Spleen (tissue), 11 donors: ENCODE measurements around the gene SMAD7. TPM values are rescaled to one million over a fixed set of nuclear protein-coding genes. Genes with fewer than 3 reads are reported as not detected.

Source experiments
- DNase-seq: peaks from one replicate; pipeline ENCODE4 v3.0.0-alpha.2; 2020
- H3K27ac ChIP-seq, 8 donors: fragments of 200-600 bp; sonication (generic) in 7 of 8; 1 replicate in 4 of 8; 2 replicates in 4 of 8; pipeline versions ENCODE4 v1.5.0 to v1.8.0; 2016 to 2021; ENCODE audit warnings: inconsistent platforms in 4 of 8, mild to moderate bottlenecking in 4 of 8, moderate library complexity in 1 of 8
- H3K27me3 ChIP-seq, 7 donors: fragments of 200-600 bp; sonication (generic) in 6 of 7; replicated peaks in 1 of 7; 1 replicate in 4 of 7; 2 replicates in 3 of 7; pipeline versions ENCODE4 v1.5.0 to v1.8.0; 2016 to 2021; ENCODE audit warnings: inconsistent platforms in 3 of 7, mild to moderate bottlenecking in 1 of 7
- H3K36me3 ChIP-seq, 6 donors: fragments of 200-600 bp; sonication (generic) in 5 of 6; 1 replicate in 4 of 6; 2 replicates in 2 of 6; pipeline versions ENCODE4 v1.5.0 to v1.8.0; 2016 to 2021; ENCODE audit warnings: inconsistent platforms in 2 of 6
- H3K4me1 ChIP-seq, 6 donors: fragments of 200-600 bp; sonication (generic) in 5 of 6; 1 replicate in 3 of 6; 2 replicates in 3 of 6; pipeline versions ENCODE4 v1.5.0 to v1.8.0; 2016 to 2021; ENCODE audit warnings: inconsistent platforms in 3 of 6
- H3K4me3 ChIP-seq, 8 donors: fragments of 200-600 bp; sonication (generic) in 7 of 8; 1 replicate in 4 of 8; 2 replicates in 4 of 8; pipeline versions ENCODE4 v1.5.0 to v1.8.0; 2016 to 2021; ENCODE audit warnings: inconsistent platforms in 4 of 8, mild to moderate bottlenecking in 4 of 8, moderate library complexity in 2 of 8
- H3K9me3 ChIP-seq, 8 donors: fragments of 200-600 bp; sonication (generic) in 7 of 8; 1 replicate in 4 of 8; 2 replicates in 4 of 8; pipeline versions ENCODE4 v1.5.0 to v1.8.0; 2016 to 2021; ENCODE audit warnings: inconsistent platforms in 4 of 8
- POLR2A ChIP-seq, 3 donors: fragments of 450-650 bp; IDR thresholded peaks; one replicate each; pipeline ENCODE4 v1.5.1; 2017; ENCODE audit warnings: antibody characterized with exemption in 3 of 3, mild to moderate bottlenecking in 1 of 3
- POLR2AphosphoS5 ChIP-seq, 3 donors: sonication (generic); formaldehyde crosslinking; IDR thresholded peaks; one replicate each; pipeline ENCODE4 v1.5.1; 2017; ENCODE audit warnings: antibody characterized with exemption in 3 of 3
- WGBS, 5 donors: extraction: QIAGEN DNeasy Blood & Tissue Kit in 3 of 5; methylation state at CpG; one replicate each; pipeline versions ENCODE4 v1.1.5 to v1.1.7; 2013 to 2018; 5-methylcytosine and 5-hydroxymethylcytosine counted together
- intact Hi-C: fragments of 100-400 bp; cut with DNase I; formaldehyde crosslinking; loops from one replicate; pipeline ENCODE4 v1.15.0; 2023; ENCODE audit warnings: low total_unique reads
- polyA plus RNA-seq, 3 donors: library from polyadenylated mRNA; stranded (reverse); fragments of 200-250 nt; gene quantifications; one replicate each; pipeline ENCODE4 v1.2.1, GENCODE V29; 2013
- total RNA-seq, 7 donors: library from RNA; depleted of rRNA in 3 of 7; stranded (reverse); fragments of >200 nt in 3 of 7; fragmentation: NEBNext Ultra II Directional in 4 of 7; extraction: Animal tissue kit (Norgen Biotek cat#: 25700) in 4 of 7; gene quantifications; one replicate each; pipeline versions ENCODE4 v1.1.0 to v1.2.1, GENCODE V29; 2016 to 2021
- TF ChIP-seq, protein P1 (sequence below), 11 experiments: fragments of 200-600 bp in 7 of 11; fragments of 450-650 bp in 4 of 11; sonication (generic) in 4 of 11; IDR thresholded peaks in 8 of 11; conservative IDR thresholded peaks in 3 of 11; 1 replicate in 7 of 11; 2 replicates in 4 of 11; pipeline versions ENCODE4 v1.4.0 to v1.8.0; 2016 to 2021; ENCODE audit warnings: antibody characterized with exemption in 11 of 11, inconsistent platforms in 4 of 11, mild to moderate bottlenecking in 1 of 11
- donor health status: healthy with polysubstance abuse.
- donor health status: DM: no; HTN: no; CAD: no; lungs with moderate emphysema.
- donor health status: DM: no; HTN: no; CAD: no.
- donor health status: Bipolar disorder and iron deficiency.
- donor health status: healthy.
- donor health status: DM: no; HTN: no; CAD: no.
- donor health status: DM: yes; HTN: yes; CAD: no.

SMAD7 gene
- total and polyA plus RNA-seq, 10 donors: 2.5 to 21.2 (median 15.2) TPM

DNA sequence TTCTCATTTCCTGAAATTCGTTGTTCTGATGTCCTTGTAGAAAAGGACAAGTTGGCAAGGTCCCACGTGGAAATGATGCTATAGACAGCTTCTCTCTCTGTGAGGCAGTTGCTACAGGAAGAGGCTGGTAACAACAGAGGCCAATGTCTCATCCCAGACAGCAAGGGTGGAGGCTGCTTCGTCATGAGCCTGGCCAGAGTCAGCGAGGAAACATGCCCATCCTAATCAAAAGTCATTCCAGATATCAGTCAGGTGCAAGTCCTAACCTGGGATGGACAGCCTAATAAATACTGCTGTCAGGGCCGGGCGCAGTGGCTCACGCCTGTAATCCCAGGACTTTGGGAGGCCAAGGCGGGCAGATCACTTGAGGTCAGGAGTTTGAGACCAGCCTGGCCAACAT, 6.4 kb upstream of the SMAD7 start:
- peak; percentile 51 for DNase-seq
- H3K4me3 ChIP-seq: no peak overlapping the region
- no peaks in the 10 kb centered on the region for H3K9me3 ChIP-seq
- intact Hi-C loops: no loop called here
- no peaks in the 10 kb centered on the region for H3K27me3 ChIP-seq
- TF ChIP-seq, protein P1, sequence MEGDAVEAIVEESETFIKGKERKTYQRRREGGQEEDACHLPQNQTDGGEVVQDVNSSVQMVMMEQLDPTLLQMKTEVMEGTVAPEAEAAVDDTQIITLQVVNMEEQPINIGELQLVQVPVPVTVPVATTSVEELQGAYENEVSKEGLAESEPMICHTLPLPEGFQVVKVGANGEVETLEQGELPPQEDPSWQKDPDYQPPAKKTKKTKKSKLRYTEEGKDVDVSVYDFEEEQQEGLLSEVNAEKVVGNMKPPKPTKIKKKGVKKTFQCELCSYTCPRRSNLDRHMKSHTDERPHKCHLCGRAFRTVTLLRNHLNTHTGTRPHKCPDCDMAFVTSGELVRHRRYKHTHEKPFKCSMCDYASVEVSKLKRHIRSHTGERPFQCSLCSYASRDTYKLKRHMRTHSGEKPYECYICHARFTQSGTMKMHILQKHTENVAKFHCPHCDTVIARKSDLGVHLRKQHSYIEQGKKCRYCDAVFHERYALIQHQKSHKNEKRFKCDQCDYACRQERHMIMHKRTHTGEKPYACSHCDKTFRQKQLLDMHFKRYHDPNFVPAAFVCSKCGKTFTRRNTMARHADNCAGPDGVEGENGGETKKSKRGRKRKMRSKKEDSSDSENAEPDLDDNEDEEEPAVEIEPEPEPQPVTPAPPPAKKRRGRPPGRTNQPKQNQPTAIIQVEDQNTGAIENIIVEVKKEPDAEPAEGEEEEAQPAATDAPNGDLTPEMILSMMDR (IDR thresholded peaks at IDR 0.05 in 8 of 11, conservative IDR thresholded peaks at IDR 0.05 in 3 of 11): no peak
- TF ChIP-seq POLR2A (IDR thresholded peaks at IDR 0.05) (no peak), POLR2AphosphoS5 (IDR thresholded peaks at IDR 0.05) (no peak)
- H3K36me3 ChIP-seq: no peaks in the 10 kb centered on the region
- H3K4me1 ChIP-seq: peaks cover 14 to 44% (median 31%) of the 10 kb centered on the region in 6 donors
- WGBS, 5 donors: 70 to 80% (median 71%) methylated on average over 8 of the region's 8 CpGs
- H3K27ac ChIP-seq: peak overlapping the region in 3 of 8 donors; percentile 63 to 68 (median 64)

DNA sequence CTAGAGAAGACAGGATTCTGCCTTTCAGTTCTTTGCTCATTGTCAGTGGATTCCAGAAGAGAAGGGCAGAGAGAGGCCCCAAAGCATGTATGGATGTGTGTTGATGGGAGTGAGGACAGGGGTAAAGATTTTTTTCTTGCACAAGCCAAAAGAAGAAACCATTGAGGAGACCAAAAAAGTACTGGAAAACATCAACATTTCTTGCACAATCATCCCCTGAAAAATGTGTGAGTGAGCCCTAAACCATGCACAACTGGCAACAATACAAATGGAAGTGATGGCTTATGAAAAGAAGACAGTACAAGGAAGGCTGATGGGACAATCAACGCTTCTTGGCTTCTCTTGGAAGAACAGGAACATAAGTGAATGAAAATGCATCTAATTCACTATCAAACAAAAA, 5.6 kb upstream of the SMAD7 start:
- Histone ChIP-seq H3K27ac (peak overlapping the region; percentile 0 to 70 (median 62)), H3K4me3 (no peak overlapping the region), H3K9me3 (no peaks in the 10 kb centered on the region), H3K4me1 (peaks cover 14 to 44% (median 32%) of the 10 kb centered on the region in 6 donors), H3K36me3 (no peaks in the 10 kb centered on the region), H3K27me3 (no peaks in the 10 kb centered on the region)
- intact Hi-C loops: no loop called here
- WGBS, 5 donors: 90 to 97% (median 92%) methylated on average over 1 of the region's 1 CpG
- TF ChIP-seq POLR2AphosphoS5 (IDR thresholded peaks at IDR 0.05): no peak
- TF ChIP-seq, protein P1 (IDR thresholded peaks at IDR 0.05 in 8 of 11, conservative IDR thresholded peaks at IDR 0.05 in 3 of 11): no peak
- no peak for DNase-seq

- DNase-seq: peak; percentile 66
- TF ChIP-seq, protein P1 (IDR thresholded peaks at IDR 0.05 in 8 of 11, conservative IDR thresholded peaks at IDR 0.05 in 3 of 11): no peak
- TF ChIP-seq POLR2AphosphoS5 (IDR thresholded peaks at IDR 0.05): peak in 2 of 3 donors; percentile 18 to 37
- no peak for TF ChIP-seq POLR2A (IDR thresholded peaks at IDR 0.05)
- Histone ChIP-seq H3K36me3 (no peaks in the 10 kb centered on the region), H3K27me3 (no peaks in the 10 kb centered on the region), H3K4me3 (no peak overlapping the region), H3K27ac (peak overlapping the region; percentile 0 to 70 (median 62)), H3K4me1 (peaks cover 14 to 49% (median 34%) of the 10 kb centered on the region in 6 donors), H3K9me3 (no peaks in the 10 kb centered on the region)
- intact Hi-C loops: no loop called here
- WGBS, 5 donors: 32 to 47% (median 45%) methylated on average over 7 of the region's 7 CpGs
Measured at GRCh38 chr18:48955830-48956261, 5.1 kb upstream of the SMAD7 start.

- intact Hi-C loops: no loop called here
- Histone ChIP-seq H3K27ac (peak overlapping the region; percentile 0 to 70 (median 62)), H3K4me1 (peaks cover 14 to 53% (median 36%) of the 10 kb centered on the region in 6 donors), H3K9me3 (no peaks in the 10 kb centered on the region), H3K27me3 (peaks cover 0 to 2% (median 0%) of the 10 kb centered on the region in 7 donors), H3K4me3 (no peak overlapping the region), H3K36me3 (no peaks in the 10 kb centered on the region)
- WGBS, 5 donors: 87 to 95% (median 92%) methylated on average over 13 to 14 of the region's 14 CpGs
- TF ChIP-seq, protein P1 (IDR thresholded peaks at IDR 0.05 in 8 of 11, conservative IDR thresholded peaks at IDR 0.05 in 3 of 11): no peak
- TF ChIP-seq POLR2A (IDR thresholded peaks at IDR 0.05) (no peak), POLR2AphosphoS5 (IDR thresholded peaks at IDR 0.05) (no peak)
- DNase-seq: peak; percentile 23
Measured at GRCh38 chr18:48954886-48955819, 4.4 kb upstream of the SMAD7 start.
